GM21390 (cell line): ENCODE data around the gene POLE.

Experiments used
- ATAC-seq: cut with Tn5 transposase; IDR thresholded peaks from one replicate; pipeline ENCODE4 v1.9.1; 2021; ENCODE audit not compliant: unreplicated experiment

Gene POLE

GRCh38 chr12:132687211-132688164 is at the start of gene POLE, which contains the start of gene PXMP2:
TSS of gene POLE (minus strand) at chr12:132687342. CDS start at chr12:132687315, 27 bp downstream.
TSS of gene PXMP2 (plus strand) at chr12:132687587. CDS start at chr12:132687671, 84 bp downstream.
- peak; percentile 89 for ATAC-seq

GRCh38 chr12:132736913-132737312 is 49.8 kb upstream of the POLE start:
- ATAC-seq, result no peak

GRCh38 chr12:132736378-132736777 is 49.2 kb upstream of the POLE start:
- no peak for ATAC-seq

- ATAC-seq, result no peak
Observed at GRCh38 chr12:132735496-132735895, 48.4 kb upstream of the POLE start.

GRCh38 chr12:132734206-132734605 is 47.1 kb upstream of the POLE start:
- ATAC-seq, result no peak

- ATAC-seq, result no peak
Observed at GRCh38 chr12:132731574-132731973, 44.4 kb upstream of the POLE start.

- no peak for ATAC-seq
Observed at GRCh38 chr12:132730353-132730752, 43.2 kb upstream of the POLE start.

- no peak for ATAC-seq
Observed at GRCh38 chr12:132729541-132730320, 42.6 kb upstream of the POLE start.

- no peak for ATAC-seq
Observed at GRCh38 chr12:132728502-132728901, 41.4 kb upstream of the POLE start.

- ATAC-seq, result no peak
Observed at GRCh38 chr12:132727091-132727794, 40.1 kb upstream of the POLE start.

- no peak for ATAC-seq
Observed at GRCh38 chr12:132726386-132726785, 39.2 kb upstream of the POLE start.

- ATAC-seq, result no peak
Observed at GRCh38 chr12:132724506-132725241, 37.5 kb upstream of the POLE start.

GRCh38 chr12:132723764-132724140 is 36.6 kb upstream of the POLE start:
- no peak for ATAC-seq

- ATAC-seq, result no peak
Observed at GRCh38 chr12:132723015-132723763, 36.0 kb upstream of the POLE start.

- ATAC-seq, result no peak
Observed at GRCh38 chr12:132720606-132721345, 33.6 kb upstream of the POLE start.

- ATAC-seq, result no peak
Observed at GRCh38 chr12:132719954-132720324, 32.8 kb upstream of the POLE start.

GRCh38 chr12:132719141-132719953 is 32.2 kb upstream of the POLE start:
- ATAC-seq, result no peak

GRCh38 chr12:132718644-132719043 is 31.5 kb upstream of the POLE start:
- ATAC-seq, result no peak
